GM18907 (cell line): Measurements from ENCODE around the gene VPS25.
A peak's percentile ranks its signal among the peaks of the same experiment; 100 is the strongest.

ENCODE experiments used
- ATAC-seq: cut with Tn5 transposase; IDR thresholded peaks from one replicate; pipeline ENCODE4 v1.9.1; 2021; ENCODE audit warnings: mild to moderate bottlenecking, moderate library complexity; ENCODE audit not compliant: unreplicated experiment

Gene VPS25

DNA sequence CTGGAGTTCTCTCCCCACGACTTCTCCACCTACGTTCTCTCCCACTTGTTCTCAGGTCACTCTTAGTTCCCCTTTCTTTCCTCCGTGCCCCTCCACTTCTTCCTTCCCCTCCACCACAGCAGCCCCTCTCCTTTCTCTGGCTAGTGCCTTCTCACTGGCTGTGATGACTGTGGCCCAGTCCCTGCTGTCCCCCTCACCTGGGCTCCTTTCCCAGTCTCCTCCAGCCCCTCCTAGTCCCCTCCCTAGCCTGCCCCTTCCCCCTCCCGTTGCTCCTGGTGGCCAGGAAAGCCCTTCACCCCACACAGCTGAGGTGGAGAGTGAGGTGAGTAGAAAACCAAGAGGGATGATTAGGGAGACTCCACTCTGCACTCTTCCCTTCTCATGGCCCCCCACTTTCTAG lies 21.8 kb downstream of the VPS25 start:
- ATAC-seq = no peak

- ATAC-seq = no peak
These were observed 22.2 kb downstream of the VPS25 start for GRCh38 chr17:42795465-42795864.

GRCh38 chr17:42796066-42796758 lies 23.0 kb downstream of the VPS25 start:
- no peak for ATAC-seq

DNA sequence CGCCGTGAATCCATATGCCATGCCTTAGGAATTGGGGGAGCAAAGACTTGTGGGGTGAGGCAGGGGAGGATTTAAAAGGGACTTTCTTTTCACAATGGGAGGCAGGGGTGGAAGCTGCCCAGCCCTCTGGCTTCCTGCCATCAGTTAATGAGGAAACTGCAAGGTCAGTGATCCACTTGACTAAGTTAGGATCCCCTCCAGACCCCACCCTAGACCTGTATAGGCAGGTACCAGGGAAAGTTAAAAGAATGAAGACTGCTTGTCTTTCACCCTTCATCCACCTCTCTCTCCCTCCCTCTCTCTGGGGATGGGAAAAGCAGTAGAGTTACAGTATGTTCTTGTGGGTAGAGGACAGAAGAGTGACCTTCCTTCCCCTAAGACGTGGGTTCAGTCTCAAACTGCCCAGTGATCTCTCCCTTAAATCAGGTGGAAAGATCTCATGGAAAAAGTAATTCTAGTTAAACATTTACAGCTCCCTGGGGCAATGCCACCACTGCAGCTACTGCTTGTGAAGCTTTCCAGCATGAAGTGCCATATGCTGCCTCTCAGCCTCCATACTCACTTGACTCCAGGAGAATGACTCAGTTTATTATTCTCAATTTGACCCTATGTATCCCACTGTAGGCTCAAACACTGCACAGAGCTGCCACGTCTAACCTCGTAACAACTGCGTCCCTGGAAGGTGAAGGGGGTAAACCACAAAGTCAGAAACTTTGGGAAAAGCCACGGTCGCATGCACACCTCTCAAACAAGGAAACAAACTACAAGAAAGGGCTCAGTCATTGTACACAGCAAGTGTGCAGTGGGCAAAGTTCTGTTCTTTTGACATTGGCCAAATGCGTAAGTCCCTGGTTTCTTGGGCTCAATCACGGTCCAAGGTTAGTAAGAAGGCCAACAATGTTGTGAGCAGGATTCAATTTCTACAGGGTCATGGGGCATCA lies 24.1 kb downstream of the VPS25 start:
- no peak for ATAC-seq

GRCh38 chr17:42798011-42798382 lies 24.7 kb downstream of the VPS25 start:
- no peak for ATAC-seq

GRCh38 chr17:42798383-42799380 lies 25.4 kb downstream of the VPS25 start, which contains the start of the genes CNTD1 and COA3:
CNTD1 (plus strand) TSS chr17:42798861; CDS start chr17:42799068, 207 bp downstream.
COA3 (minus strand) TSS chr17:42798704; CDS start chr17:42798681, 23 bp downstream.
- peak; percentile 77 for ATAC-seq

GRCh38 chr17:42803074-42803883 lies 30.0 kb downstream of the VPS25 start:
- ATAC-seq = no peak

DNA sequence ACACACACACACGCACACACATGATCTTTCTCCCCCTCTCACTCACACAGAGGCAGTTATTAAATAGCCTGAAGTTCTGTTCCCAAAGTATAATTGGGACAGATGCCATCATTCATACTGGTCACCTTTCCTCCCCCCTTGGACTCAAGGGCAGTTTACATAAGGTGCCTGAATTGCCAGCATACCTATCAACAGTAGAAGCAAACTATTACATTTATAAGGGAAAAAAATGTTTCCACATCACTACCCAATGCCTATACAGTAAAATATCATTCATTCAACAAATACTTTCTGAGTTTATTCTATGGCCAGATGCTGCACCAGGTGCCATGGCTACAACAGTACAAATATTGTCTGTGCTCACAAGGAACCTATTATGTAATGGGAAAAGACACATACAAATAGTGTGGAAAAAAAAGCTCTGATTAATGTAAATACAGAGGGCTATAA lies 31.7 kb downstream of the VPS25 start:
- ATAC-seq = no peak

DNA sequence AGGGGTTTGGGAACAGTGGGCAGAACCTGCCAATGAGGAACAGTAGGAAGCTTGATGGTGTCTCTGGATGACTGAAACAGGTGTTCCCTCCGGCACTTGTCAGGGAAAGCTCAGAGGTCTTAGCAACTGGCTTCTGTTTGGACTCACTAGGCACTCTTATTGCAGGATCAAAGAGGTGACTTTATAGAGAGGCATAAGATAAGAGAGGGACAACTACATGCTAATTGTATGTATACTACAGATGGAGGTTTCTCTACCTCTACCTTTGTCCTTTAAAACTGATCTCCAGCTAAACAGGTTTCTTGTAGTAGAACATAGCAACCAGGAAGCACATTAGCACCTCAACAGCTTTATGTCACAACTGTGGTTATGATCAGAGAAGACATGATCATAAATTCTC lies 33.0 kb downstream of the VPS25 start:
- no peak for ATAC-seq

GRCh38 chr17:42809250-42809649 lies 36.0 kb downstream of the VPS25 start:
- ATAC-seq = no peak

GRCh38 chr17:42814633-42815399 lies 41.6 kb downstream of the VPS25 start:
- no peak for ATAC-seq

- ATAC-seq = no peak
These were observed 44.6 kb downstream of the VPS25 start for GRCh38 chr17:42817866-42818265.

- ATAC-seq = no peak
These were observed 45.1 kb downstream of the VPS25 start for GRCh38 chr17:42818379-42818778.

DNA sequence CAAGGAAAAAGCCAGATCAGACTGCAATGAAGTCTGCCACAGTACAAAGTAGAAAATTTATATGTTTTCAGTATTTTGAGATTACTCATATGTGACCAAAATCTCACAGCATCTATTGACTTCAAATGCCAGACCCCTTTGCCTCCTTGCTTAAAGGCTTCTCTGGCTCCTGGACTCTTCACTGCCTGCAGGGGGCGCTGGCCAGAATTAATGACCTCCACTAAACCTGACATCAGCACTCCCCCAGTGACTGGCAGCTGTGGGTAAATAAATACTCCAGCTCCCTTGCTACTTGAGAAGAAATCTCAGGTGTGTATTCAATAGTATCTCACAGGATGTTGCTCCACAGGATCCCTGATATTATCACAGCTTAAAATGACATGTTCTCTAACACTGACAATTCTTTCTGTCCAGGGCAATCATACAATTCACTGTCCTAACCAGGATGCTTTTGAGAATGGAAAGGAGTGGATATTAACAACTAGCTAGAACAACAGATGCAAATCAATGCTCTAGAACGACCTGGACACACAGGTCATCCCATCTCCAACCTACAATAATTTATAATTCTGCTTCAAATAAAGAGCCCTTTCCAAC lies 46.8 kb downstream of the VPS25 start:
- no peak for ATAC-seq

DNA sequence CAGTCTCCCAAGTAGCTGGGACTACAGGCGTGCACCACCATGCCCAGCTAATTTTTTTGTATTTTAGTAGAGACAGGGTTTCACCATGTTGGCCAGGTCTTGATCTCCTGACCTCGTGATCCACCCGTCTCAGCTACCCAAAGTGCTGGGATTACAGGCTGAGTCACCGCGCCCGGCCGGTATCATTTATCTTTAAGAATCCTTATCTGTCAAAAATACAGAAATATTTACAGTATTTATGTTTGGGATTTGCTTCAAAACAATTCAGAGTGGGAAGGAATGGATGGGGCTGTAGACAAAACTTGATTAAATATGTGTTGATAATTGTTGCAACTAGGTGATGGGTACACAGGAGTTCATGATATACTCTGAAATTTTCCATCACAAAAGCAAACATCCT lies 47.9 kb downstream of the VPS25 start:
- no peak for ATAC-seq

GRCh38 chr17:42827472-42827871 lies 54.2 kb downstream of the VPS25 start:
- no peak for ATAC-seq
